ENCODE data around the gene PRAC2.

- TF ChIP-seq, protein P1, sequence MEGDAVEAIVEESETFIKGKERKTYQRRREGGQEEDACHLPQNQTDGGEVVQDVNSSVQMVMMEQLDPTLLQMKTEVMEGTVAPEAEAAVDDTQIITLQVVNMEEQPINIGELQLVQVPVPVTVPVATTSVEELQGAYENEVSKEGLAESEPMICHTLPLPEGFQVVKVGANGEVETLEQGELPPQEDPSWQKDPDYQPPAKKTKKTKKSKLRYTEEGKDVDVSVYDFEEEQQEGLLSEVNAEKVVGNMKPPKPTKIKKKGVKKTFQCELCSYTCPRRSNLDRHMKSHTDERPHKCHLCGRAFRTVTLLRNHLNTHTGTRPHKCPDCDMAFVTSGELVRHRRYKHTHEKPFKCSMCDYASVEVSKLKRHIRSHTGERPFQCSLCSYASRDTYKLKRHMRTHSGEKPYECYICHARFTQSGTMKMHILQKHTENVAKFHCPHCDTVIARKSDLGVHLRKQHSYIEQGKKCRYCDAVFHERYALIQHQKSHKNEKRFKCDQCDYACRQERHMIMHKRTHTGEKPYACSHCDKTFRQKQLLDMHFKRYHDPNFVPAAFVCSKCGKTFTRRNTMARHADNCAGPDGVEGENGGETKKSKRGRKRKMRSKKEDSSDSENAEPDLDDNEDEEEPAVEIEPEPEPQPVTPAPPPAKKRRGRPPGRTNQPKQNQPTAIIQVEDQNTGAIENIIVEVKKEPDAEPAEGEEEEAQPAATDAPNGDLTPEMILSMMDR (IDR thresholded peaks at IDR 0.05; ENCODE audit: low read length) = no peak
- no peak for TF ChIP-seq EZH2 (IDR thresholded peaks at IDR 0.05; ENCODE audit: borderline replicate concordance, low read length)
Measured at GRCh38 chr17:48751172-48751571, 28.2 kb downstream of the PRAC2 start.

Data from OCI-LY1 (cell line).